Ammon's horn (tissue), 1 donor: ENCODE data around the gene P2RY6.

ENCODE experiments used
- DNase-seq: peaks from one replicate; pipeline ENCODE4 v3.0.0-alpha.2; 2016; ENCODE audit warnings: low spot score

The P2RY6 gene

DNA sequence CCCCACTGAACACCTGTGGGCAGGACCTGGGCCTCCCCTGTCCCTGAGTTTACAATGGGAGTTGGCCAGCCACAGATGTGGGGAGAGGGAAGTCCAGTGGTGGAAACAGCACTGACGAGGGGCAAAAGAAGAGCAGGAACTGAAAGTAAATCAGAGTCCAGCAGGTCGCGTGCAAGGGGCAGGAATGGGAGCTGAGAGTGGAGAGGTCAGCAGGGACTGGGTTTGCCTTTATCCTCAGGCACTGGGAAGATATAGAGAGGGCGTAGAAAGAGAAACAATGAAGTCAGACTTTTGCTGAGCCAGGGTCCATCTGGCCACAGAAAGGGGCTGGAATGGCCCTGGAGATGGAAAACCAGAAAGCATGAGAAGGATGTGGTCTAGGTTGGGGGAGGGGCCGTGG, 8.5 kb downstream of the P2RY6 start:
- peak; percentile 51 for DNase-seq

DNA sequence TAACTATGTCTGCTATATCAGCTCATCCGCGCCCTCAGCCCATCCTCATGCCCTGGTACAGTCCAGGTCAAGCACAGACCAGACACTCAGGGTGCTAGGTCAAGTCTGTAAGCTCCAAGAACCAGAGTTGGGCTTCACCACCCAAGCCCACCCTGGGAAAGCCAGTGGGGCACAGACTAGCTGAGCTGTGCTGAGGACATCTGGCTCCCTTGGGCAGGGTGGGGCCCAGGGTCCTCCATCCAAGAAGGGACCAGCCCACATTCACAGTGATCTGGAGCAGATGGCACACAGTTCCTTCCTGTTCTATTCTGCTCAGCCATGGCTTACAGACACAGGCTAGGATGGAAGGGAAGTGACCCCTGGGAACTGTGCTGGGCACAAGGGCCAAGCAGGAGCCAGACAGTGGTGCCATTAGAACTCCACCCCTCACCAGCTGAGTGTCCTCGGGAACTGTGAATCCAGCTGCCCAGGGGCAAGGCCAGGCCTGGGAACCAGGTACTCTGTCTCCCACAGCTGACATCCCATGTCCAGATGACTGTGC, 9.1 kb downstream of the P2RY6 start:
- DNase-seq = no peak

DNA sequence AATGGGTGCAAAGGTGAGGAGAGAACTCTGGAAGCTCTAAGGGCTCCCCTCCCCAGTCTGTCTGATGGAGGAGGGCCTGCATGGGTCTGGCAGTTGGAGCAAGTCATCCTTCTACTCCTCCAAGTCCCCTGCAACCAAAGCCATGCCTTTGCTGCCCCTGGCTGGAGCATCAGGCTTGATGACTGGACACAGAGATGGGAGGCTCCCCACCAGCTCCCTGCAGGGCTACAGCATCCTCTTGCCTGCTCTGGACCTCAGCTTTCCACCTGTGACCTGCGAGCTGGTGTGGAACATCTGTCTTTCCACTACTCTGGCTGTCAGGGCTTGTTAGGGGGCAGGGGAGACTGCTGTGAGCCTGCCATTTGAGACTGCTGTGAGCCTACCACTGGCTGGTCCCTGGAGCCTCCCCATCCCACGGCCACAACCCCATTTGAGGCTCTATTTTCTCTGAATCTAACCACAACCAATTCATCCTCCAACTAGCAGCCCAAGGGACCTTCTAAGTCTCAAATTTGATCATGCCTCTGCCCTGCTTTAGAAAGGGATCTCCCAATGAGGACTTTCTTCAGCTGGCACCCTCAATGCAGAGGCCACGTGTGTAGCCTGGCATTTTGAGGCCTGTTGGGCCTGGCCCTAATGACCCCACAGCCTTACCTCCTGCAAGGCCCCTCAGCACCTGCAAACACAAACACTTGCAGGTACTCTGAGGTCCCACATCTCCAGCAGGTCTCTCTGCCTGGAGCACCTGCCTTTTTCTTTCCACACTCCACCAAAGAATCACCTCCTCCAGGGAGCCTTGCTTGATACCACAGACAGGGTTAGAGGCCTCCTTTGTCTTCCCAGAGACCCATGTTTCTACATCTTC, 9.9 kb downstream of the P2RY6 start:
- DNase-seq = no peak

DNA sequence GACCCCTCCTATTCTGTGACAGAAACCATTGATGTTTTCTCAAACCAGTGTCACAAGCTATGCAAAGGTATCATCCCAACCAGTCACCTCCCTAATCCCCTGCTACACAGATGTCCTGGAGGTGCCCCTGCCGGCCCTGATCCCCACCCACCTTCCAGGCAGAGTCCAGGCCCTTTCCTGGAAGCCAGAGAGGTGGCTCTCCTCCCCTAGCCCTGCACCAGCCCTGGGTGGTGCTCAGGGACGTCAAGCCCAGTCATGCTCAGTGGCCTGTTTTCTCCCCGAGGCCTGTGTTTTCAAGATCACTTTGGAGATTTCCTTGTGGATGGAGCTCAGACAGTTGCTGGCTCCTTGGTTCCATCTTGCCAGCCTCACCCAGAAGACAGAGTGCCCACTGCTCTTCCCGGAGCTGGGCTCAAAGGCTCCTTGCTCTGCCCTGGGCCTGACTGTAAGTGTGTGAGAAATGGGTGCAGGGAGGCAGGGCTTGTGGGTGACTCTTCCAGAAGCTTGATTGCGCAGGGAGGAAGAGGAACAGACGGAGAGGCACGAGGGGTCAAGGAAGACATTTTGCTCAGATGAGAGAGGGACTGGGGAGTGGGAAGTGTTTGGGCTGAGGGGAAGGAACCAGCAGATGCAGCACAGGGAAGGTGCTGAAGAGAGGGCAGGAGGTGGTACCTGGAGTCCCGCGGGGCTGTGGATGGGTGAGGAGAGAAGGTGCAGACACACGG, 11.3 kb downstream of the P2RY6 start:
- DNase-seq = no peak

DNA sequence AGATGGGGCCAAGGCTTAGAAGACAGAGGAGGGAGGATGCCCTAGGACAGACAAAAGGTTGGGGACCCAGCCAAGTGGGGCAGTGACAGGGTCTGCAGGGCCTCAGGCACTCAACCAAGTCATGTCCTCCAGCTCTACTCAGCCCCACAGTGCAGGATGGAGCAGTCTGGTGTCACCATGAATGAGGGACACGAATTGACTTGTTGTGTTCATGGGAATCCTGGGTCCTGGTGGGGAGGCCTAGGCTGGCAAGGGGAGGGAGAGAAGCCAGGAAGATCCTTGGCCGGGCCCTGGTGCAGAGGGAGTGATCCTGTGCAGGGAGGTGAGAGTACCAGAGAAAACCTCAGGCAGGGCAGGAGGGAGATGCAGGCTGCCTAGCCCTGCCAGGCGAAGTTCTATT, 12.0 kb downstream of the P2RY6 start:
- DNase-seq = no peak

DNA sequence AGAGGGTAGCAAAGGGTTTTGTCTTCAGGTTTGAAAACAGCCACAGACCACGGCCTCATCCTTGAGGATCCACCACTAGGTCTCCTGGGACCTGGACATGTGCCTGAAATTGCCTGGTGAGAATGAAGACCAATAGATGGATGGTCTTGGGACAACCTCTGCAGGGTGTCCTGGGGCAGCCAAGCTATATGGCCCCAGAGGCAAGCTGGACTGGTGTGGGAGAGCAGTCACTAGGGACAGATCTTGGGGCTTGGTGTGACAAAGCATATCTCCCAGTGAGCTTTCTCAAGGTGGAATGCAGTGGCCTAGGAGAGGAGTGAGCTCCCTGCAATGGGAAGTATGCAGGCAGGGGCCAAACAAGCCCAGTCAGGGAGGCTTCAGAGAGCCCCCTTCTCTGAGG, 13.6 kb downstream of the P2RY6 start:
- no peak for DNase-seq

DNA sequence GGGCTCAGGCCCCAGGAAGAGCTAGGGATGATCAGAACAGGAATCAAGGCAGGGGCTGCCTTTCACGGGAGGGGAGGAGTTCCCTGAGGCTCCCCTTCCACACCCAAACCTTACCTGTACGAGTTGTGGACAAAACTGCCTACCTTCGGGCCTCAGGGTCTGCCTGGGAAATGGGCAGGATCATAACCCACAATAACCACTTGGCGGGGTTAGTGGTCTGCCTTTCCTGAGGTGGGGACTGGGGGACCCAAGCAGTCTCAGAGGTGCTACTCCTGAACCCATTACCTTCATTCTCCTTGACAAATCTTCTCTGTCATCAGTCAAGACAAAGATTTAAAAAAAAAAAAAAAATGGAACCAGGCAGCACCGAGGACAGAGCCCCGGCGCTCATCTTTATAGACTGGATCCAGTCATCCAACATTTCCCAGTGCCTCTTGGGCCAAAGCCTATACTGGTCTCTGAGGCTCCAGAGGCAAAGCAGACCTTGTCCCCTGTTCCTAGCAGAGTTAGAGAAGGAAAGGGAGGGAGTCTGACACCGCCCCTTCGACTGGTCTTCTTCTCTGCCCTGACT, 14.2 kb downstream of the P2RY6 start:
- DNase-seq = no peak

DNA sequence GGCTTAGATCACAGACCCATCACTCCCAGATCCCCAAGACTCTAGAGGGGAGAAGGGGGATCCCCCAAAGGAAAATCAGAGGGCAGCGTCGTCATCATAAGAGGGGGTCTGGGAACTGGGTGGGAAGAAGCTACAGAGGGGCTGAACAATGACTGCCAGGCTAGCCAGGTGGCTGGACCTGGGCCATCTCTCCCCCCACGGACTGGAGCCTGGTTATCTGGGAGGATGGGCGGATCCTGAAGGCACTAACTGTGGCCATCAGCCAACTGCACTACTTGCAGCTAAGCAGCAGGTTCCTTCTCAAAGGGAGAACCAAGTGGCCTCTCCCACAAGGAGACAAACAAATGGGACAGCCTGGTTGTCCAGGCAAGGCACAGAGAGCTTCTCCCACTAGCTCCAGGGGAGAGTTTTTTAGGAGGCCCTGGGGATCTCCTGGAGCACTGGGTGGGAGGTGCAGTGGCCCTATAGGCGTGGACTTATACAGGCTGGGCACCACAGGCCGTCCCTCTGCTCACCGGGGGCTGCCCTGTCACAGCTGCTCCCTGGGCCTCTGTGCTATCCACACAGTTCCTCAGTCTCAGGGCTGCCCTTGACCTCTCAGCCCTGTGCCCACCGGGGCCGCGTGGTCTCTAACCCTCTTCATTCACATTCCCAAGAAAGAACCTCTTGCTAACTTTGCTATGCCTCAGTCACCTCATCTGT, 15.4 kb downstream of the P2RY6 start:
- no peak for DNase-seq

DNA sequence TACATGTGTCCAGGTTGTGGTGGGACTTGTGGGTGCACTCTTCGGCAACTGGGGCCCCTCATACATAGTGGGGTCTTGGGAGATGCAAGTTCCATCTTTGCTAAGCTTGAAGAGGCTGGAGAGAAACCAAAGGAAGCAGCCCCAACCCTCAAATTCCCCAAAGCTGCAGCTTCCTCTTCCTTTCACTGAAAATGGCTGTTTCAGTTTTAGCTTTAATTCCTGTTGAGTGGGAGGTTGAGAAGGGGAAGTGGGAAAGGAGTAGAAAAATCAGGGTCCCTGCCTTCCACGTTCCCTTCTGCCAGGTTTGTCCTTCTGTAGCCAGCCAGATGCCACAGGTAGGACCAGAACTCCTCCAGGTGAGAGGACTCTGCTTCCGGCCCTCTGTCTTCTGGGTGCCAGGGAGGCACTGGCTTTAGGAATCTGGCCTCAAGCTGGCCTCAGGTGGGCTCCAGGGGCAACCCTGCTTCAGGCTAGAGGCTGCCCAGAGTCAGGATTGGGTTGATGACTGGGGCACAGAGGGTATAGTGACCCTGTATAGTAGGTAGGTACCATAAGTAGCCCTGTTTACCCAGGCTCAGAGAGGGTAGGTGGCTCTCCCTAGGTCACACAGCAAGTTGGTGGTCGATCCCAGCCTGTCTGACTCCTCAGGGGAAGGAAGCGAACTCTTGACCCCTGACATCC, 16.2 kb downstream of the P2RY6 start:
- no peak for DNase-seq

DNA sequence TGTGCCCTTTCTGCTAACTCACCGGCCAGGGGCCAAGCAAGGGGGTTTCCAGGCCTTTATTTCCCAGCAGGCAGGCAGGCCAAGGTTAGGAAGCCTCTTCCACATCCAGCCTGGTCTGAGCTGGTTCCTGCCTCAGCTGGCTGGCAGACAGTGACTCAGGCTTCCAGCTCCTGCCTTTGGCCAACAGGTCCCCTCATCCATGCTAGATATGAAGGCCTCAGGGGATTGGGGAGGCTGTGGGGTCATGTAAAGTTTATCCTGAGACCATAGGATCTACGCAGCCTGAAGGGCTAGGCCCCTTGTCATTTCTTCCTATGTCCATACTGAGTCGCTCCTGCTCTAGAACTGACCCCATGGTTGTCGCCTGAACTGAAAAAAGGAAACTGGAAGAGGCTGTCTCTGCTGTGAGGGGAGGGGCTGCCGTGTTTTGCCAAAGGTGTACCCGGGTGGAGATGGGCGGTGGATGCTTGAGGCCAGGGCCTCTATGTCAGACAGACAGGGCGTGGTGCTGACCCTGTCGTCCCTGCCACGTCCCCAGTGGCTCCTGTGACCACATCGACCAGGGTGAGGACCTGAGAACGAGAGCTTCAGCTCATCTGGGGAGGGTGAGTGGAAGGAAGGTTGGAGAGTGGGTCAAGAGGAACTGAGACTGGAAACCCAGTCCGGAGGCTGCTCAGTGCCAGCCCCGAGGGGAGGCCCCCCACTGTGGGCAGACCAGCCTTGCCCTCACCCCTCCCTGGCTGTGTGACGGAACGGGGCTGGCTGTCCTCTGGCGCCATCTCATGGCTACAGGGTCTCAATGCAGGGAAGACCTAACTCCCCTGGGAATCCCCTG, 17.0 kb downstream of the P2RY6 start:
- DNase-seq = peak; percentile 90

DNA sequence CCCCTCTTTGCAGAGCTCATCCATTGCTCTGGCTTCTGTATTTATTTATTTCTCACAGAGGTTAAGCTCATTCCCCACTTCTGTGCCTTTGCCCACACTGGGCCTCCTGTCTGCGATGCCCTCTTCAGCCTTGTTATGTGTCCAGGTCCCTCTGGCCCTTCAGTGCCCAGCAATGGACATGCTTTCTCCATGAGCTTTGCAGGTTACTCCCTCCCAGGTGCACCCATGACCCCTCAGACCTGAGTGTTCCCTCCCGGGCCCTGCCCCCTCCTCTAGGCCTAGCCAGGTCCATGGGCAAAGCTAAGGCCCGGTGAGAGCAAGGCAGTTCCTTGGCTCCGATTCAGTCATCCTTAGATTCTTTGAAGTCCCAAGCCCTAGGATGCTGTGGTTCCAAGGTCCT, 18.4 kb downstream of the P2RY6 start:
- no peak for DNase-seq

DNA sequence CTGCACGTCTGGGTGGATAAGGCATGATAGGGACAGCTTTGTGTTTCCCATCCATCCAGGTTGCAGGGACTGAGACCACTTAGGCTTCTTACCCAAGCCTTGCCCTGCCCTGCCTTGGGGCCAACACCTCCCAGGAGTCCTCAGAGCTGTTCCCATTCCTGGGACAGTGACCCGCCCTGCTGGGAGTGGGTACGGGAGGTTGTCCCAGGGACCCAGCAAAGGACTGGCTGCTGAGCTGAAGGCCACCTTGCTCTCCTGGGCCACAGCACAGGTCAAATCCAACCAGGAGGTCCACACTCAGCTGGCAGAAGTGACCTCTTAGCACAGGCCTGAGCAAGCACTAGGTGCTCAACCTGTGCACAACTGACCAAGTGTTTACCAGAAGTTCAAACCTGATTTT, 19.1 kb downstream of the P2RY6 start:
- DNase-seq = no peak

DNA sequence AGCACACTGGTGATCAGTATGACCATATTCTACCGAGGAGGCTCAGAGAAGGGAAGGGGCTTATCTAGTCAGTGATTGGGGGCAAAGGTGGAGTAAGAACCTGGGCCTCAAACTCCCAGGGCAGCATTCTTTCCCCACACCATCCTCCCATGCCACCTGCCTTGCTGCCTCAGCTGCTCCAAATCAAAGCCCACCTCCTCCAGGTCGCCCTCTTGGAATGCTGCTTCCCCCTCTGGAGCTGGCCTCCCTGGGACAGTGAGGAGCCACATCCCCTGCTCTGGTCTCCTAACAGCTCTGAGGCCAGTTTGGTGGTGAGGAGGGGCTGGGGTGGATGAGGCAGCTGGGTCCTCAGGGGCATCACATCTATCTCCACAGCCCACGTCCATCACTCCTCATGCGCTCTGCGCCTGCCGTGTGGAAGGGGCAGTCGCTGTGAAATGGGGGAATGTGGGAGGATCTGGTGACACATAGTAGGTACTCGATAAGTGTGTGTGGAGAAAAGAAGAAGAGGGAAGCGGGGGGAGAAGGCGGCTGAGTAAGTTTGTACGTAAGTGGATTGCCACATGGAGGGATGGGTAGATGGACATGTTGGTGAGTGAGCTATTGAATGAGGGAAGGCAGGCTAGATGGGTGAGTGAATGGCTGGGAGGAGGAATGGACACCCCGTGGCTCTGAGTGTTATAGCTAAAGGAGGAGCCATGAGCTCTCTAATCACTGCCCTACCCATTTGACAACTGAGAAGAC, 19.8 kb downstream of the P2RY6 start:
- no peak for DNase-seq

DNA sequence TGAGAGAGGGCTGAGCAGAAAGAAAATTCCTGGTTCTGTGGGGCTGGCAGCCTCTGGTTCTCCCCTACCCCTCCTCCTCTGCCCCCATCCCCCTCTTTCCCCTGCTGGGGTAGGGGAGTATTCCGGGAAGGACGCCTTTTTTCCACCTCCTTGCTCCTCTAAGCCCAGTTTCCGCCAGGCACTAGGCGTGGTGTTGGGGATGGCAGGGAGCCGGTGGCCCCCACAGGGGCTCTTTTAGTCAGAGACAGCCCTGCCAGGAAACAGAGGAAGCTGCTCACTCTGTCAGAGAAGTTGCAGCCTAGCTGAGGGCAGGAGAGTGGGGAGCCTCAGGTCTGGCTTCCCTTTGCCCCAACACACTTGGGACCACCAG, 20.4 kb downstream of the P2RY6 start:
- DNase-seq = no peak

DNA sequence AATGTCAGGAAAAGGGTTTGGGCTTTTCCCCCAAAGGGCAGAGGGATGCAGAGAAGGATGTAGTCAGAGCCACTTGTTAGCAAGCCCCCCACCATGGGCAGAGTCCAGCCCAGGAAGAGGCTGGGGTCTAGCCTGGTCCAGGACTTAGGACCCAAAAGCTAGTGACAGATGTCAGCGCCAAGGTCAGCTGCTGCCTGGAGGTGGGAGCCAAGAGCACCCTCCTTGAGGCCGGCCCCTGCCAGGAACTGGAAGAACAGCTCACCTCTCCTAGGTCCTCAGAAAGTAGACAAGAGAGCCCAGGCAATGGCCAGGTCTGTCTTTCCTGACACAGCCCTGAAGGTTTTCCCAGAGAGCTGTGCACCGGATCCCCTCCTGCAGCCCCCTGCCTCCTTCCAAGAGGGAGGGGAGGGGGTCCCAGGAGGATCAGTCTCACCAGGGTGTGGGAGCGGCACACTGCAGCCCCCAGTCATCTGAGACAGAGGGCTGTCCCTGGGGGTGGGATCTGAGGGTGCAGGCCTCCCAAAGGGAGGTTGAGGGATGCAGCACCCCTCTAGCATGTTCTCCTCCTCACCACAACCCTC, 21.3 kb downstream of the P2RY6 start:
- no peak for DNase-seq

DNA sequence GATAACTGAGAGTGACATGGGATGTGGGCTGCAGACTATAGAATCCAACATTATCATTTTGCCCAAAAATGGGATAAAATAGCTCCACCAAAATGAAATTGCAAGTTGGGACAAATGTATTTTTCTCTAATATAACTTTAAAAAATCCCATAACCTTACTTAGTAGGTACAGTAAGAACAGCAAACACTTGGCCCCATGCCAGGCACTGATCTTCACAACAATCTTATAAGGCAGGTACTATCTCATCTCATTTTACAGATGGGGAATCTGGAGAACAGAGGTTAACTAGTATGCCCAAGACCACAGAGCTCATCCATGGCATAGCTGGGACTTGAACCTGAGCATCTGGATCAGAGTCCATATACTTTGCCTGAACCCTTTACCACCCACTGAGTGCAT, 22.5 kb downstream of the P2RY6 start:
- no peak for DNase-seq

DNA sequence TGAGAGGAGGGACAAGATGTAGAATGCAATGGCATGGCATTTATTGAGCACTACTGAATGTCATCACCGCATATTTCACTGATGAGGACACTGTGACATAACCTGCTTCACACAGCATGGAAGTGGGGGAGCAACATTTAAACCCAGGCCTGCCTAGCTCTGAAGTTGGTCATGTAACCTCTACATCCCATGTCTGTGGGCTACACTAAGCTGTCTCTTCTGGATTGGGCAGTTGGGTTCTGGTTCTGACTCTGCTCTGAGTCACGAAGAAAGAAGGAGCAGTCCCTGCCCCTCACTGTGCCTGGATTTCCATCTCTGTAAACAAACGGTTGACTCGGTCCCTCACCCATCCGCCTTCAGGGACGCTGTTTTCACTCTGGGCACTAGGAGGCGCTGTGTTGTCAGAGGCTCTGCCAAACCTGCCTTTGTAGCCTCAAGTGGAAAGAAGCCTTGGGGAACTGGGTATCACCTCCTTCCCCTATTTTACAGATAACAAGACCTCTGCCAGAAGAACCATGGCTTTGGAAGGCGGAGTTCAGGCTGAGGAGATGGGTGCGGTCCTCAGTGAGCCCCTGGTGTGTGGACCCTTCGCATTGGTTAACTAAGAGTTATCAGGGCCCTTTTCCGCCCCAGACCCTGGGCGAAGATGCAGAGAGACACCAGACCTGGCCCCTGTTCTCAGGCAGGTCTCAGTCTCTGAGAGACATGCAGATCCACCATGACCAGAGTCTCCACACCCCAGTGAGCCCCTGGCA, 23.3 kb downstream of the P2RY6 start:
- DNase-seq = peak; percentile 63

DNA sequence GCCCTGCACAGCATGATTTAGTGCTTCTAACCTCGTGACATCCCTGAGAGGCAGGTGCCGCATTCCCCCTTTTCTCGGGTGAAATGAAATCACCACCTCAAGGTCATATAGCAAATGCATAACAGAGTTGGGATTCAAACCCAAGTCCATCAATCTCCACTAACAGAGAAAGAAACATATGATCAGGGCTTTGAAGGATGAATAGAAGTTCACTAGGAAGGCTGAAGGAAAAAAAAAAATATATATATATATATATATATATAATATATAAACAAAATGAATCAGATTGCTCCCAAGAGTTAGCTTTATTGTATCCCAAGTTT, 23.8 kb downstream of the P2RY6 start:
- no peak for DNase-seq
